ENCODE data around the gene NELFA. TPM values are rescaled to one million over a fixed set of nuclear protein-coding genes. Genes with fewer than 3 reads are reported as not detected.

NELFA gene
- total and polyA plus RNA-seq, 2 of the 13 experiments (the other 11 are each of a cell fraction or from before 2014, with no cell fraction given): 13.3 to 18.5 TPM

GRCh38 chr4:2008921-2009650, at the start of gene NELFA (continued):
- TF ChIP-seq ARID4A (CRISPR knock-in tag; IDR thresholded peaks at IDR 0.05; ENCODE audit: borderline replicate concordance) (peak; percentile 95), ZNF768 (CRISPR knock-in tag; IDR thresholded peaks at IDR 0.05) (no peak; the same call in none of the 2 replicates), TMF1 (CRISPR knock-in tag; IDR thresholded peaks at IDR 0.05; ENCODE audit: low read depth) (0 out of 2 replicates have a peak, but pooled peaks have one; percentile 67), ZNF672 (CRISPR knock-in tag; IDR thresholded peaks at IDR 0.05) (no peak), ZMYM3 (CRISPR knock-in tag; IDR thresholded peaks at IDR 0.05) (no peak; the same call in 1 of the 2 replicates), ZNF737 (CRISPR knock-in tag; IDR thresholded peaks at IDR 0.05; ENCODE audit: borderline replicate concordance) (0 out of 2 replicates have a peak, but pooled peaks have one; percentile 4), PRPF4 (IDR thresholded peaks at IDR 0.05; ENCODE audit: low read depth, low read length, poor library complexity, severe bottlenecking) (no peak), MXD1 (CRISPR knock-in tag; IDR thresholded peaks at IDR 0.05) (peak; percentile 69), NAIF1 (CRISPR knock-in tag; IDR thresholded peaks at IDR 0.05; ENCODE audit: borderline replicate concordance) (no peak; the same call in 1 of the 2 replicates), NFIB (CRISPR knock-in tag; IDR thresholded peaks at IDR 0.05; ENCODE audit: borderline replicate concordance) (no peak), RBFOX2 (IDR thresholded peaks at IDR 0.05; ENCODE audit: low read depth, low read length) (peak; percentile 96), NFE2L2 (IDR thresholded peaks at IDR 0.05; ENCODE audit: low read length) (no peak), ZNF891 (CRISPR knock-in tag; IDR thresholded peaks at IDR 0.05) (peak; percentile 86), ZMAT3 (CRISPR knock-in tag; conservative IDR thresholded peaks at IDR 0.05) (no peak; the same call in 1 of the 2 replicates), ZNF713 (CRISPR knock-in tag; IDR thresholded peaks at IDR 0.05) (no peak), AGO2 (optimal IDR thresholded peaks at IDR 0.05; ENCODE audit: low read depth, low read length) (peak; percentile 57), PRDM10 (CRISPR knock-in tag; IDR thresholded peaks at IDR 0.05; ENCODE audit: low read depth) (peak; percentile 35; the same call in 1 of the 2 replicates), MIER3 (CRISPR knock-in tag; IDR thresholded peaks at IDR 0.05; ENCODE audit: borderline replicate concordance) (peak; percentile 21; the same call in 1 of the 2 replicates)
